Anterior cingulate cortex (tissue), 58 donors: Measurements from ENCODE around the gene KCMF1.

ENCODE experiments used
- DNase-seq, 58 donors: peaks; one replicate each; lab custom pipeline; 2025; lab: John Stamatoyannopoulos, UW

KCMF1 gene

DNA sequence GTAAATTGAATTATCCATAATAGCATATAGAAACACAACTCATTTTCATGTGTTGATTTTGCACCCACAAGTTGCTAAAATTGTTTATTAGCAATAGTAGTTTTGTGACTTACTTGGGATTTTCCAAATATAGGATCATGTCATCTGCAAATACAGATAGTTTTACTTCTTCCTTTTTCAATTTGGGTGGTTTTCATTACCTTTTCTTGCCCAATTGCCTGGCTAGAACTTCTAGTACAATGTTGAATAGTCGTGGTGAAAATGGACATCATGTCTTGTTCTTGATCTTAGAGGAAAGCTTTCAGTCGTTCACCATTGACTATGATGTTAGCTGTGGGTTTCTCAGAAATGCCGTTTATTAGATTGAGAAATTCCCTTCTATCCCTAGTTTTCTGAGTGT, 102.1 kb downstream of the KCMF1 start:
- DNase-seq: no peak

DNA sequence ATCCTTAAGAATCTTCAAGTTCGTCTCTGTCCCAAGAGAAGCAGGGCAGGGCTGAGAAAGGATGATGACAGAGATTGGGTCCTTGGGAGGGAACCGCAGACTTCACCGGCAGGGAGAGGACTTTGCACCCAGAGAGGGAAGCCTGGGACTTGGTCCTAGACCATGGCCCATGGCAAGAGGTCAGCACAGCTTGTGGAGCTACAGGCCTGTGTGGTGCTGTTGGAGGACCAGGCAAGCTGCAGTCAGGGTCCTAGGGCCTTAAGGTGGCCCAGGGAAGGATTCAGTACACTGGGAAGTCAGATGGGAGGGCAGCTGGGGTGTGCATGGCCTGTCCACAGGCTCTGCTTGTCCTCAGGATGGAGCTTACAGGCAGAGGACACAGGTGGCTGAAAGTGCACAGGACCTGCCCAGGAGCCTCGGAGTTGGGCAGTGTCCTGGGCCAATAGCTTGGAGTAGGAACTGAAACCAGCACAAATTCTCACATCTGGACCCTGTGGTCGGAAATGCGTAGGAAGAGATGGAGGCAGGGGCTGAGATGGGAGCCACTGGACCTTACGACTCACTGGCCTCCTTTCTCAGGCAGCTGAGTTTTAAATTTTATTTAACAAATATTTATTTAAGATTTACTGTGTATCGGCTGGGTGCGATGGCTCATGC, 105.8 kb downstream of the KCMF1 start:
- no peak for DNase-seq

DNA sequence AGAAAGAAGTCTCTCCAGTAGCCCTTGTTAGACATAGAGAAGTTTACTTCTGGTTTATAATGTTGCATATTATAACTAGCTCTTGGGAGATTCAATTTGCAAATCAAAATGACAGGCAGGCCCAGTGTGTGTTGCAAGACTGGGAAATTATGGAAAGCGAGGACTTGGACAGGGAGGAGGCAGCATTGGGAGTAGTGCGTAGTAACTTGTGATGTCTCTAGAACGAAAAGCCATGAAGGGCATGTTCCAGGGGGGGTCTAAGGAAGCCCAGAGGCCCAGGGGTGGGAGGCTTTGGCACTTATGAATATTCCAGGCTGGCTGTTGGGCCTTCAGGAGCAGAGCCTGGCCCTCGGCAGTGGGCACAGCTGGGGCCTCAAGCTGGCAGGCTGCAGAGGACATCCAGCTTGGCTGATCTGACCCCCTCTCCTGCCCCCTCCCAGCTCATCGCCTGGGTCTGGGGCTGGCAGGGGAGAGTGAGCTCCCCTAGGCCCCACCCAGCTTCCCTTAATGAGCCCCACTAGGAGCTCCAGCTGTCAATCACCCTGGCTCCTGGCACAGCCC, 107.0 kb downstream of the KCMF1 start:
- no peak for DNase-seq

DNA sequence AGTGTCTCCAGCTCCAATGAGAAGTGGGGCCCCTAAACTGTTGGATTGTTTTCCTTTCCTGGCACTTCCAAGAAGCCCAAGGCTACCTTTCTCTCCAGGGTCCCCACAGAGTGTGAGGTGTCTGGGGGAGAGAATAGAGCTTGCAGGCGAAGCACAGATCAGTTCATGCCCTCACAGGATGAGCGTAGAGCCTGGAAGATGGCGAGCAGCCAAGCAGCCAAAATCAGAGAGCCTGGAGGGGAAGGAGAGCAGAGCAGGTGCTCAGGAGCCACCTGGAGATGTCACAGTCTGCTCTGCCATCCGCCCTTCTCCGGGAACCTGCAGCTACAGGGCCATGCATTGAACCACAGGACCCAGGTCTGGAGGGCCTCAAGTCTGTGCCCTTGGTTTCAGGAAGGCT, 107.6 kb downstream of the KCMF1 start:
- DNase-seq: no peak

DNA sequence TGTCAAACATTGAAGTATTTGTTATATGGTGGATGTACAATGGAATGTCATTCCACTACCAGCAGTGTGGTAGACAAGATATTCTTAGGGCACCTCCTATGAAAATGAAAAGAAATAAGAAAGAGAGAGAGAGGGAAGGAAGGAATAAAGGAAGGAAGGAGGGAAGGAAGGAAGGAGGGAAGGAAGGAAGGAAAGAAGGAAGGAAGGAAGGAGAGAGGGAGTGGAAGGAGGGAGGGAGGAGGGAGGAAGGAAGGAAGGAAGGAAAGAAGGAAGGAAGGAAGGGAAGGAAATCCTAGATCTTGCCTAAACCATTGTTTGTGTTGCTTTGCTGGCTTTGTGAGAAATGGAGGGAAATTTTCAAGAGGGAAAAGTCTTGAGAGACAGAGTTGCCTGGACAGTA, 112.1 kb downstream of the KCMF1 start:
- no peak for DNase-seq

DNA sequence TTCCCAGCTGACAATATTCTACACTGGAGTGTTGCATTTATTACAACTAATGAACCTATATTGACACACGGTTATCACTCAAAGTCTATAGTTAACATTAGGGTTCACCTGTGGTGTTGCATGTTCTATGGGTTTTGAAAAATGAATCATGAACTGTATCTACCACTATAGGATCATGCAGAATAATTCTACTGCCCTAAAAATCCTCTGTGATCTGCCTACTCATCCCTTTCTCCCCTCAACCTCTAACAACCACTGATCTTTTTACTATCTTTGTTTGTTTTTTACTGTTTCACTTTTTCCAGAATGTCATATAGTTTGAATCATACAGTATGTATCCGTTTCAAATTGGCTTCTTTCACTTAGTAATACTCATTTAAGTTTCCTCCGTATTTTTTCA, 114.6 kb downstream of the KCMF1 start:
- no peak for DNase-seq

DNA sequence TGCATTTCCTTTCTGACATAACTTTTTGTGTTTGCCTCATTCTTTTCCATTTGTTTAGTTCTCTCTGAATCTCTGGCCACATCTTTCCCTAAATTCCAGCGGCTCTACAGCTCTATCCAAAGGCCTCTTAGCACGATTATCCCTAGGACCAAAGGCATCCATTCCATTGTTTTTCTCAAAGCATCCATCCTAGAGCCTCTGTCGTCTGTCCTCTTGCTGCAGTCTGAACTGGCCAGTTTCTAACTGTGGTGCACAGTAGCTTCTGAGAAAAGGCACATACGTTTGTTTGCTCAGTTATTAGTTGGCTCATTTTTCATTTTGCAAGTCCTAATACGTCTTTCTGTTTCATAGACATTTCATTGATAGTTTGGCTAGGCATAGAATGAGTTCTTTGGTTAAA, 116.6 kb downstream of the KCMF1 start:
- DNase-seq: no peak

DNA sequence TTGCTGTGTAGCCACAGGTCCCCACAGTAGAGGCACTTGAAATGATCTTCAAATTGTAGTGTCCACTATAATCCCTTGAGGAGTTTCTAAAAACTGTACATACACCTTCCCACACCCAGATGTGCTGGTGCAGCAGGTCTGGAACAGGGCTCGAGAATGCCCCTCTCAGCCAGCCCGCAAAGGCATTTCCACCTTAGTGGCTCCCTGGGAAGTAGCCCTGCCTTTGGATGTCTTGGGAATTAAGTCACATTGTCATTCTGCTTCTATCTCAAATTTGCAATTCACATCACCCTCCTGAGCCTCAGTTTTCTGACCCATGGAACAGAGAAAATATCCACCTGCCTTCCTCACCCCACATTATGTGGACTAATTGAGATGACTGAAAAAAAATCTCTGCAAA, 118.0 kb downstream of the KCMF1 start:
- no peak for DNase-seq

DNA sequence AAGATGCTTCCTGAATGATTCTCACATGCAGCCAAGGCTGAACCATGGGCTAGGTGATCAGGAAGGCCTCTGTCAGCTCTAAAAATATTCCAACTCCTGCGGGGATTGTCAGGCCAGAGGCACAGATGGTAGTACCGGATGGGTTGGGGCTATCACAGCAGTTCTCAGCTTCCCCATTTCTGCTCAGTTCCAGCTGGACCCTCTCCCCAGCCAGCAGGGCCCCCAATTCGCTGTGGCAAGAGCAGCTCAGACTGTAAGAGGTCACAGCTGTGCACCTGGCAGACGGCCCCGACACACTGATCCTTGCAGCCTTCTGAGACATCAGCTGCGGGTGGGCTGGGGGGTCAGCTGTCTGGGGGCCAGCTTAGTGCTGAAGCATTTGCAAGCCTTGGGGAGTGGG, 118.6 kb downstream of the KCMF1 start:
- no peak for DNase-seq

DNA sequence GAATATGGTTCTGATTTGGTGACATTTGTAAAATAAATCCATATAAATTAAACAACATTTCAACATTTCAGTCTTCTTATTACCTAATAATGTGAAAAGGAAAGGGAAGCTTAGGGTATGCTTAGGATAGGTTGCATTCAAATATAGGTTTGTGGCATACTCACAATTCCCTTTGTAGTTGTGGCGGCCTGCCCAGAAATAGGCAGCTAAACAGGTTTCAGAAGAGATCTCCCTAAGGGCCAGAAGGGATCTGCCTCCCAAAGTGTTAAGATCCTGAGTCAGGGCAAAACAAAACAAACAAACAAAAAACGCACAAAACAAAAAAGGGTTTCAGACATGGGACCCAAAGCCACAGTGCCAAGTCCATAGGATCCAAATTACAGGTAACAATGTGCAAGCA, 120.9 kb downstream of the KCMF1 start:
- DNase-seq: no peak

DNA sequence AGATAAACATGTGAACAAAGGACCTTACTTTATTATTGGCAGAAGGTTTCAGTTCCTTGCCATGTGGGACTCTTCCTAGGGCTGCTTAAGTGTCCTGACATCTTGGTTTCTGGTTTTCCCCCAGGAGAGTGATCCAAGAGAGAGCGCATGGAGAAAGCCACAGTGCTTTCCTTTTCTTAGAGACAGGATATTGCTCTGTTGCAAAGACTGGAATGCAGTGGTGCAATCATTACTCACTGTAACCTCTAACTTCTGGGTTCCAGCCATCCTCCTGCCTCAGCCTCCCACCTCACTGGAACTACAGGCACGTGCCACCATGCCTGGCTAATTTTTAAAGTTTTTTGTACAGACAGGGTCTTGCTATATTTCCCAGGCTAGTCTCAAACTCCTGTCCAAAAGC, 124.1 kb downstream of the KCMF1 start:
- no peak for DNase-seq

DNA sequence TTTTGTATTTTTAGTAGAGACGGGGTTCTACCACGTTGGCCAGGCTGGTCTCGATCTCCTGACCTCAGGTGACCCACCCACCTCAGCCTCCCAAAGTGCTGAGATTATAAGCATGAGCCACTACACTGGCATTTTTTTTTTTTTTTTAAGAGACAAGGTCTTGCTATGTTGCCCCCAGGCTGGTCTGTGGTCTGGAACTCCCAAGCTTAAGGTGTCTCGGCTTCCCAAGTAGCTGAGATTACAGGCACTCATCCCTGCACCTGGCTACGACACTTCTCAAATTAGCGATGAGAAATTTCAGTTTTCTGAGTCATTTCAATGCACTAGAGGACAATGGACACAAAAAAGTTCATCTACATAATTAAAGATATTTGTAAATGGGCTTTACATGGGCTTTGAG, 125.7 kb downstream of the KCMF1 start:
- no peak for DNase-seq

DNA sequence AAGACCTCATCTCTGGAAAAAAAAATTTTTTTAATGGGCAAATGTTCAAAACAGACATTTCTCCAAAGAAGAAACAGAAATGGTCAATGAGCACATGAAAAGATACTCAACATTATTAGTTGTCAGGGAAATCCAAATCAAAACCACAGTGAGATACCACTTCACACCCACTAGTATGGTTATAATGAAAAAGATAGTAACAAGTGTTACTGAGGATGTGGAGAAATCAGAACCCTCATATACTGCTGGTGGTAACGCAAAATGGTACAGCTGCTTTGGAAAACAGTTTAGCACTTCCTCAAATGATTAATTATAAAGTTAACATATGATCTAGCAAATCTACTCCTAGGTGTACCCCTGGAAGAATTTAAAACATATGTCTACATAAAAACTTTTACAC, 133.3 kb downstream of the KCMF1 start:
- no peak for DNase-seq

DNA sequence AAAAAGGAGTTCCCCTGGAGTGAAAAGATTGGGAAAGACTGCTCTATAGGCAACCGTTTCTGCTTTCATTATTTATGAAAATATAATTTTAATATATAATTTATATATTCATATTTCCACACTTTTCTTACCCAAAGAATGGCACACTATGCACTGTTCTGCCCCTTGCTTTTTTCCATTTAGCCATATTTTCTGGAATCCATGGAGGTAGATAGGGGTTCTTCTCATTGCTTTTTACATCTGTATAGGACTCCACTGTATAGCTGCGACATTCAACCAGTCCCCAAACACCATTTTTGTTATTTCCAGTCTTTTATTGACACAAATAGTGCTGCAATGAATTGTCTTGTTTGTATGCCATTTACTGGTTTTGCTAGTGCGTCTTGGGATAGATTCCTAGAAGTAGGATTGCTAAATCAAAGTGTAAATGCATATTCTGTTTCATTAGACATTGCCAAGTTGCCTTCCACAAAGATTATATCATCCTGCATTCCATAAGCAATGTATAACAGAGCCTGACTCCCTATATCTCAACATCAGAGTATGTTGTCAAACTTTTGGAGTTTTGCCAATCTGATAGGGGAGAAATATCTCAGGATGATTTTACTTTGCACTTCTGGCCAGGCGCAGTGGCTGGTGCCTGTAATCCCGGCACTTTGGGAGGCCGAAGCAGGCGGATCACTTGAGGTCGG, 135.7 kb downstream of the KCMF1 start:
- DNase-seq: no peak
